Measurements from ENCODE around the gene OLFM2. TPM values are rescaled to one million over a fixed set of nuclear protein-coding genes. Genes with fewer than 3 reads are reported as not detected.
A peak's percentile ranks its signal among the peaks of the same experiment; 100 is the strongest.

Gene OLFM2
- total and polyA plus RNA-seq, 4 donors, result 3.9 to 14.5 (median 9.1) TPM

- Histone ChIP-seq H3K27ac (ENCODE audit: low read depth in 1 of 2, low read length in 2 of 2) (no peak overlapping the region), H3K4me3 (ENCODE audit: low read length in 2 of 2) (peak overlapping the region in 1 of 2 donors; percentile 60), H3K9me3 (ENCODE audit: control insufficient read depth, low read length) (no peaks in the 10 kb centered on the region), H3K27me3 (ENCODE audit: control insufficient read depth in 1 of 2, insufficient read depth in 2 of 2, low read length in 1 of 2) (no peaks in the 10 kb centered on the region), H3K4me1 (ENCODE audit: control insufficient read depth in 1 of 2, insufficient read depth in 2 of 2, low read length in 2 of 2) (no peaks in the 10 kb centered on the region), H3K36me3 (ENCODE audit: control insufficient read depth in 1 of 2, insufficient read depth in 2 of 2, low read length in 1 of 2) (no peaks in the 10 kb centered on the region)
- intact Hi-C loops (cut with DNase I), result no loop called here
- DNase-seq, result peak; percentile 86 to 91
- ATAC-seq (ENCODE audit: low FRiP score), result peak; percentile 82
- 1% methylated on average over 63 to 65 of the region's 65 CpGs for WGBS, 2 donors
Measured at GRCh38 chr19:9914315-9915207, 21.8 kb downstream of the OLFM2 start.

DNA sequence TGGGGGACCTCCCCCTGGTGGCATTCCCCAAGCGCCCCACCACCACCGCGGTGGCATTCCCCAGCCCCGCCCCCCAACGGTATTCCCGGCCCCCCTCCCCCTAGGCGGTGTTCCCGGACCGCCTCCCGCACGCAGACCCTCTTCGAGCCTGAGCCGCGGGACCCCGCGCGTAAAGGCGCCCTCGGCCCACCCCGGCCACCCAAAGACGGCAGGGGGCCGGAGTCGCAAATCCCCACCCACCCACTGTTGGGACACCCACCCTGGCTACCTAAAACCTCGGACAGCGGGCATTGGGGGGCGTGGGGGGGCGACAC is 22.4 kb downstream of the OLFM2 start:
- no peaks in the 10 kb centered on the region for H3K4me1 ChIP-seq (ENCODE audit: control insufficient read depth in 1 of 2, insufficient read depth in 2 of 2, low read length in 2 of 2)
- ATAC-seq (ENCODE audit: low FRiP score), result peak; percentile 31
- intact Hi-C loops (cut with DNase I), result no loop called here
- no peak overlapping the region for H3K27ac ChIP-seq (ENCODE audit: low read depth in 1 of 2, low read length in 2 of 2)
- no peak for DNase-seq
- H3K4me3 ChIP-seq (ENCODE audit: low read length in 2 of 2), result peak overlapping the region; percentile 33 to 60
- 1% methylated on average over 17 to 27 of the region's 27 CpGs for WGBS, 2 donors
- no peaks in the 10 kb centered on the region for H3K9me3 ChIP-seq (ENCODE audit: control insufficient read depth, low read length)
- no peaks in the 10 kb centered on the region for H3K27me3 ChIP-seq (ENCODE audit: control insufficient read depth in 1 of 2, insufficient read depth in 2 of 2, low read length in 1 of 2)
- no peaks in the 10 kb centered on the region for H3K36me3 ChIP-seq (ENCODE audit: control insufficient read depth in 1 of 2, insufficient read depth in 2 of 2, low read length in 1 of 2)

- DNase-seq (no peak), ATAC-seq (ENCODE audit: low FRiP score) (no peak)
- H3K4me3 ChIP-seq (ENCODE audit: low read length in 2 of 2), result peak overlapping the region; percentile 33 to 60
- H3K27ac ChIP-seq (ENCODE audit: low read depth in 1 of 2, low read length in 2 of 2), result no peak overlapping the region
- H3K4me1 ChIP-seq (ENCODE audit: control insufficient read depth in 1 of 2, insufficient read depth in 2 of 2, low read length in 2 of 2), result no peaks in the 10 kb centered on the region
- intact Hi-C loops (cut with DNase I), result no loop called here
- no peaks in the 10 kb centered on the region for H3K36me3 ChIP-seq (ENCODE audit: control insufficient read depth in 1 of 2, insufficient read depth in 2 of 2, low read length in 1 of 2)
- WGBS, 2 donors, result 1 to 2% methylated on average over 56 to 95 of the region's 95 CpGs
- H3K27me3 ChIP-seq (ENCODE audit: control insufficient read depth in 1 of 2, insufficient read depth in 2 of 2, low read length in 1 of 2), result no peaks in the 10 kb centered on the region
- H3K9me3 ChIP-seq (ENCODE audit: control insufficient read depth, low read length), result no peaks in the 10 kb centered on the region
Measured at GRCh38 chr19:9913237-9914000, 22.9 kb downstream of the OLFM2 start.

DNA sequence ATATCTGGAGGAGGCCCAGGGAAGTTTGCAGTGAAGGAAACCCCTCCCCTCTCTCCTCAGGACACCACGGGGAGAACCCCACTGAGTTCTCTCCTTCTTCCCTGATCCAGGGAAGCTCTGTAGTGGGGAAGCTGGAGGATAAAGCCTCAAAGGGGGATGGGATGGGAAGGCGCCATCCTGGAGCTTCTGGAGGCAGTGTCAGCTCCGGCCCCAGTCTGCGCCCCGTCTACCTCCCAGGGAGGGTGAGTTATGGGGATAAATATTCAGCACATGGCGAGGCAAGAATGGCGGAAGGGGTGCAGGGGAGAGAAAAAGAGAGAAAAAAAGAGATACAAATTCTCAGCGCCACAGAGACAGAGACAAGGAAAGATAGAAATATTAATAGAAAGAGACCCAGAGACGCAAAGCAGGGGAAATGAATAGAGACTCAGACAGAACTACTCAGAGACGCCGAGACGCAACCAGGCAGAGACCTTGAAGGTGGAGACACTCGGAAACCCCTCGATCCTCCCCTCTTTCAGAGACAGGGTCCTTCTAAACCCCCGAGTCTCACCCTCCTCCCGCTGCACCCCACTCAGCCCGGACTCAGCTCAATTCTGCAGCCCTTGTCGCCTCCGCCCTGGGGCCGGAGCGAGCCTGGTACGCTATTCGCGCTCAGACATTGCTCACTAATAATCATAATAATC is 23.6 kb downstream of the OLFM2 start:
- 30 to 31% methylated on average over 24 of the region's 24 CpGs for WGBS, 2 donors
- Histone ChIP-seq H3K36me3 (ENCODE audit: control insufficient read depth in 1 of 2, insufficient read depth in 2 of 2, low read length in 1 of 2) (no peaks in the 10 kb centered on the region), H3K27ac (ENCODE audit: low read depth in 1 of 2, low read length in 2 of 2) (no peak overlapping the region), H3K9me3 (ENCODE audit: control insufficient read depth, low read length) (no peaks in the 10 kb centered on the region), H3K27me3 (ENCODE audit: control insufficient read depth in 1 of 2, insufficient read depth in 2 of 2, low read length in 1 of 2) (no peaks in the 10 kb centered on the region), H3K4me3 (ENCODE audit: low read length in 2 of 2) (no peak overlapping the region), H3K4me1 (ENCODE audit: control insufficient read depth in 1 of 2, insufficient read depth in 2 of 2, low read length in 2 of 2) (no peaks in the 10 kb centered on the region)
- DNase-seq (no peak), ATAC-seq (ENCODE audit: low FRiP score) (no peak)
- intact Hi-C loops (cut with DNase I), result no loop called here

GRCh38 chr19:9911524-9912185 is 24.7 kb downstream of the OLFM2 start:
- no peak overlapping the region for H3K27ac ChIP-seq (ENCODE audit: low read depth in 1 of 2, low read length in 2 of 2)
- no peaks in the 10 kb centered on the region for H3K4me1 ChIP-seq (ENCODE audit: control insufficient read depth in 1 of 2, insufficient read depth in 2 of 2, low read length in 2 of 2)
- no peak for ATAC-seq (ENCODE audit: low FRiP score)
- no peaks in the 10 kb centered on the region for H3K27me3 ChIP-seq (ENCODE audit: control insufficient read depth in 1 of 2, insufficient read depth in 2 of 2, low read length in 1 of 2)
- H3K4me3 ChIP-seq (ENCODE audit: low read length in 2 of 2), result no peak overlapping the region
- H3K36me3 ChIP-seq (ENCODE audit: control insufficient read depth in 1 of 2, insufficient read depth in 2 of 2, low read length in 1 of 2), result no peaks in the 10 kb centered on the region
- no peak for DNase-seq
- intact Hi-C loops (cut with DNase I), result no loop called here
- no peaks in the 10 kb centered on the region for H3K9me3 ChIP-seq (ENCODE audit: control insufficient read depth, low read length)
- 71 to 73% methylated on average over 6 of the region's 6 CpGs for whole genome bisulfite sequencing, 2 donors

GRCh38 chr19:9910625-9911024 is 25.7 kb downstream of the OLFM2 start:
- intact Hi-C loops (cut with DNase I), result no loop called here
- DNase-seq (no peak), ATAC-seq (ENCODE audit: low FRiP score) (no peak)
- Histone ChIP-seq H3K4me1 (ENCODE audit: control insufficient read depth in 1 of 2, insufficient read depth in 2 of 2, low read length in 2 of 2) (no peaks in the 10 kb centered on the region), H3K9me3 (ENCODE audit: control insufficient read depth, low read length) (no peaks in the 10 kb centered on the region), H3K4me3 (ENCODE audit: low read length in 2 of 2) (no peak overlapping the region), H3K27ac (ENCODE audit: low read depth in 1 of 2, low read length in 2 of 2) (no peak overlapping the region), H3K27me3 (ENCODE audit: control insufficient read depth in 1 of 2, insufficient read depth in 2 of 2, low read length in 1 of 2) (no peaks in the 10 kb centered on the region), H3K36me3 (ENCODE audit: control insufficient read depth in 1 of 2, insufficient read depth in 2 of 2, low read length in 1 of 2) (no peaks in the 10 kb centered on the region)
- 96 to 99% methylated on average over 1 of the region's 1 CpG for WGBS, 2 donors

DNA sequence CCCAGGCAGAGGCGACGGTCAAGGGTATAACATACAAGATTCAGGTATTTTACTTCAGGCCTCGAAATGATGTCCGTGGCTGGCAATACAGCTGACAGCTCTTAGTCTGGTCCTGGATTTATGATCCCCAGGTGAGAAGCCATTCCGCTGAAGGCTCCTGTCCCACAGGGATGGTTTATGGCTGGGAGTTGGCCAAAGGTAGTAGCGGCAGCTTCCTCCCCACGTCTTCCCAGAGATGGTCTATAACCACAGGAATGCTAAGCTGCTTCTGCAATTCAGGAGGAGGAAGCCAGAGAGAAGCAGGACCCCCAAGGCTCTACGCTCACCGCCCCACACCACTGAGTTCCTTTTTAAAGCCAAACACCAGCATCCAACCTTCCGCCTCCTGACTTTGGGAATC is 27.1 kb downstream of the OLFM2 start:
- intact Hi-C loops (cut with DNase I), result no loop called here
- ATAC-seq (ENCODE audit: low FRiP score) (no peak), DNase-seq (no peak)
- Histone ChIP-seq H3K36me3 (ENCODE audit: control insufficient read depth in 1 of 2, insufficient read depth in 2 of 2, low read length in 1 of 2) (no peaks in the 10 kb centered on the region), H3K9me3 (ENCODE audit: control insufficient read depth, low read length) (no peaks in the 10 kb centered on the region), H3K27me3 (ENCODE audit: control insufficient read depth in 1 of 2, insufficient read depth in 2 of 2, low read length in 1 of 2) (no peaks in the 10 kb centered on the region), H3K27ac (ENCODE audit: low read depth in 1 of 2, low read length in 2 of 2) (no peak overlapping the region), H3K4me1 (ENCODE audit: control insufficient read depth in 1 of 2, insufficient read depth in 2 of 2, low read length in 2 of 2) (no peaks in the 10 kb centered on the region), H3K4me3 (ENCODE audit: low read length in 2 of 2) (no peak overlapping the region)
- 70 to 73% methylated on average over 10 of the region's 10 CpGs for WGBS, 2 donors

DNA sequence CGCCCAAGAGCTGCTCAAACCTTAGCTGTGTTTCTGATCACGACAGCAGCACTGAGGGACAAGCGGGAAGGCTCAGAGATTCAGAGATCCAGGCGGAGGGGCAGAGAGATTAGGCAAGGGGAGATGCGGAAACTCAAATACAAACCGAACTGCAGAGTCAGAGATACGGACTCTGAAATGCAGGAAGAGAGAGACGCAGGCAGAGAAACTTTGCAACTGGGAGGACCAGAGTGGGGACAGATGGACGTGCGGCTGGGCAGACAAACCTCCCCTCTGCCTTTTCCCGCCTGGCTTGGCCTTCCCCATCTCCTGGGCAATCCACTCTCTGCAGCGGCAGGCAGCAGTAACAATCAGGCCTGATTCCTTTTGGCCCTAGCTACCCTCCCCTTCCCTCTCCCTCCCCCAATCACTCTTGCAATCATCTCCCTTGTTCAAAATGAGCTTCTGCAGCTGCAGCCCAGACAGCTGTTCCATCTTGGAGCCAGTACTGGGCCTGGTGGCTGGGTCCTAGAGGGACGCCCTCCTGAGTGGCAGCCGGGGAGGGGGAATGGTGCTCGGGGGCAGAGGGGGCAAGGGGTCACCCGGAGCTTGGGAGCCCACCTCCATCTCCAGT is 29.7 kb downstream of the OLFM2 start:
- no peaks in the 10 kb centered on the region for H3K27me3 ChIP-seq (ENCODE audit: control insufficient read depth in 1 of 2, insufficient read depth in 2 of 2, low read length in 1 of 2)
- H3K27ac ChIP-seq (ENCODE audit: low read depth in 1 of 2, low read length in 2 of 2), result no peak overlapping the region
- no peaks in the 10 kb centered on the region for H3K9me3 ChIP-seq (ENCODE audit: control insufficient read depth, low read length)
- DNase-seq (no peak), ATAC-seq (ENCODE audit: low FRiP score) (no peak)
- no peaks in the 10 kb centered on the region for H3K4me1 ChIP-seq (ENCODE audit: control insufficient read depth in 1 of 2, insufficient read depth in 2 of 2, low read length in 2 of 2)
- WGBS, 2 donors, result 57 to 69% methylated on average over 16 of the region's 16 CpGs
- H3K4me3 ChIP-seq (ENCODE audit: low read length in 2 of 2), result no peak overlapping the region
- no peaks in the 10 kb centered on the region for H3K36me3 ChIP-seq (ENCODE audit: control insufficient read depth in 1 of 2, insufficient read depth in 2 of 2, low read length in 1 of 2)
- intact Hi-C loops (cut with DNase I), result no loop called here
